Gastroesophageal sphincter (tissue), 3 donors: ENCODE measurements around the gene SNX1.

ENCODE experiments used
- POLR2A ChIP-seq, 2 donors: fragments of 450-650 bp; IDR thresholded peaks; one replicate each; pipeline ENCODE4 v1.6.1; 2017; ENCODE audit warnings: antibody characterized with exemption in 2 of 2, mild to moderate bottlenecking in 2 of 2, moderate library complexity in 1 of 2
- POLR2AphosphoS5 ChIP-seq: sonication (generic); formaldehyde crosslinking; IDR thresholded peaks from one replicate; pipeline ENCODE4 v1.6.1; 2017; ENCODE audit warnings: antibody characterized with exemption
- TF ChIP-seq, protein P1 (sequence below), 4 experiments: fragments of 200-600 bp in 2 of 4; fragments of 450-650 bp in 2 of 4; sonication (generic) in 1 of 4; IDR thresholded peaks; one replicate each; pipeline ENCODE4 v1.5.1; 2017 to 2019; ENCODE audit warnings: antibody characterized with exemption in 4 of 4, mild to moderate bottlenecking in 2 of 4, moderate library complexity in 2 of 4

- TF ChIP-seq, protein P1, sequence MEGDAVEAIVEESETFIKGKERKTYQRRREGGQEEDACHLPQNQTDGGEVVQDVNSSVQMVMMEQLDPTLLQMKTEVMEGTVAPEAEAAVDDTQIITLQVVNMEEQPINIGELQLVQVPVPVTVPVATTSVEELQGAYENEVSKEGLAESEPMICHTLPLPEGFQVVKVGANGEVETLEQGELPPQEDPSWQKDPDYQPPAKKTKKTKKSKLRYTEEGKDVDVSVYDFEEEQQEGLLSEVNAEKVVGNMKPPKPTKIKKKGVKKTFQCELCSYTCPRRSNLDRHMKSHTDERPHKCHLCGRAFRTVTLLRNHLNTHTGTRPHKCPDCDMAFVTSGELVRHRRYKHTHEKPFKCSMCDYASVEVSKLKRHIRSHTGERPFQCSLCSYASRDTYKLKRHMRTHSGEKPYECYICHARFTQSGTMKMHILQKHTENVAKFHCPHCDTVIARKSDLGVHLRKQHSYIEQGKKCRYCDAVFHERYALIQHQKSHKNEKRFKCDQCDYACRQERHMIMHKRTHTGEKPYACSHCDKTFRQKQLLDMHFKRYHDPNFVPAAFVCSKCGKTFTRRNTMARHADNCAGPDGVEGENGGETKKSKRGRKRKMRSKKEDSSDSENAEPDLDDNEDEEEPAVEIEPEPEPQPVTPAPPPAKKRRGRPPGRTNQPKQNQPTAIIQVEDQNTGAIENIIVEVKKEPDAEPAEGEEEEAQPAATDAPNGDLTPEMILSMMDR (IDR thresholded peaks at IDR 0.05): no peak
- TF ChIP-seq POLR2A (IDR thresholded peaks at IDR 0.05): no peak
- TF ChIP-seq POLR2AphosphoS5: no peak
Measured at GRCh38 chr15:64149893-64150578, 54.3 kb downstream of the SNX1 start.
